HepG2 (cell line): ENCODE results near the gene ZNF581. TPM values are rescaled to one million over a fixed set of nuclear protein-coding genes. Genes with fewer than 3 reads are reported as not detected.

Source experiments
- ASH2L ChIP-seq: fragments of 300-600, 200-600 bp; sonication (generic); IDR thresholded peaks from 2 replicates; pipeline ENCODE4 v1.7.0; 2017; ENCODE audit warnings: low read depth, mild to moderate bottlenecking, moderate library complexity, mixed read lengths, low read length; ENCODE audit not compliant: insufficient read length
- CC2D1A ChIP-seq: sonication (generic); formaldehyde crosslinking; IDR thresholded peaks from 2 replicates; pipeline ENCODE4 v1.8.1; 2023; ENCODE audit warnings: mild to moderate bottlenecking, missing genetic modification reagents
- DNMT1 ChIP-seq: sonication (generic); formaldehyde crosslinking; IDR thresholded peaks from 2 replicates; pipeline ENCODE4 v1.5.1; 2020; ENCODE audit warnings: mild to moderate bottlenecking, missing genetic modification reagents
- DR1 ChIP-seq: sonication (generic); formaldehyde crosslinking; IDR thresholded peaks from 2 replicates; pipeline ENCODE4 v1.8.0; 2021; ENCODE audit warnings: mild to moderate bottlenecking, missing genetic modification reagents, inconsistent platforms
- NAIF1 ChIP-seq: sonication (generic); formaldehyde crosslinking; IDR thresholded peaks from 2 replicates; pipeline ENCODE4 v1.5.0; 2020; ENCODE audit warnings: mild to moderate bottlenecking, missing genetic modification reagents, borderline replicate concordance
- POLR2A ChIP-seq, 2 experiments: IDR thresholded peaks; 2 replicates each; pipeline ENCODE4 v1.6.1; 2011; ENCODE audit warnings: low read depth in 2 of 2, low read length in 2 of 2, mild to moderate bottlenecking in 1 of 2, moderate library complexity in 1 of 2; ENCODE audit not compliant: insufficient read depth in 1 of 2
- ZC3H13 ChIP-seq: sonication (generic); formaldehyde crosslinking; IDR thresholded peaks from 2 replicates; pipeline ENCODE4 v1.8.1; 2023; ENCODE audit warnings: mild to moderate bottlenecking, missing genetic modification reagents, moderate library complexity
- ZFYVE20 ChIP-seq: sonication (generic); formaldehyde crosslinking; IDR thresholded peaks from 2 replicates; pipeline ENCODE4 v1.8.0; 2023; ENCODE audit warnings: low read depth, mild to moderate bottlenecking, moderate library complexity, missing genetic modification reagents, borderline replicate concordance
- ZNF670 ChIP-seq: sonication (generic); formaldehyde crosslinking; IDR thresholded peaks from 2 replicates; pipeline ENCODE4 v1.8.0; 2022; ENCODE audit warnings: mild to moderate bottlenecking, missing genetic modification reagents, borderline replicate concordance
- ZNF720 ChIP-seq: sonication (generic); formaldehyde crosslinking; IDR thresholded peaks from 2 replicates; pipeline ENCODE4 v1.4.0; 2020; ENCODE audit warnings: missing genetic modification reagents
- polyA plus RNA-seq, 8 experiments: library from polyadenylated mRNA; depleted of rRNA in 3 of 8; stranded (reverse) in 7 of 8; unstranded in 1 of 8; fragments of >200 nt; fragmentation: Illumina TruSeq in 4 of 8; extraction: Trizol in 4 of 8; gene quantifications; 2 replicates each; pipeline versions ENCODE4 v1.2.1 to v1.2.3, GENCODE V29; 2011 to 2016; ENCODE audit warnings: low read depth in 4 of 8, missing spikeins in 1 of 8, mixed read lengths in 1 of 8; ENCODE audit not compliant: insufficient read depth in 1 of 8
- total RNA-seq, 5 experiments: library from RNA; depleted of rRNA; stranded (reverse); fragments of >200 nt; fragmentation: Illumina TruSeq; extraction: Trizol; gene quantifications; 2 replicates each; pipeline ENCODE4 v1.2.3, GENCODE V29; 2016; ENCODE audit warnings: low read depth in 1 of 5
- TF ChIP-seq, protein P1 (sequence below): sonication (generic); formaldehyde crosslinking; IDR thresholded peaks from 2 replicates; pipeline ENCODE4 v1.9.0; 2021; ENCODE audit warnings: mild to moderate bottlenecking, missing genetic modification reagents
- TF ChIP-seq, protein P2 (sequence below): sonication (generic); formaldehyde crosslinking; conservative IDR thresholded peaks from 2 replicates; pipeline ENCODE4 v1.8.0; 2022; ENCODE audit warnings: mild to moderate bottlenecking, moderate library complexity, missing genetic modification reagents
- TF ChIP-seq, protein P3 (sequence below): sonication (generic); formaldehyde crosslinking; IDR thresholded peaks from 2 replicates; pipeline ENCODE4 v1.8.1; 2023; ENCODE audit warnings: mild to moderate bottlenecking, missing genetic modification reagents
- TF ChIP-seq, protein P4 (sequence below): IDR thresholded peaks from 2 replicates; pipeline ENCODE4 v1.6.1; 2018; ENCODE audit warnings: missing genetic modification reagents
- TF ChIP-seq, protein P5 (sequence below): sonication (generic); formaldehyde crosslinking; IDR thresholded peaks from 2 replicates; pipeline ENCODE4 v1.4.0; 2020; ENCODE audit warnings: low read depth, mild to moderate bottlenecking, missing genetic modification reagents

The ZNF581 gene
- total and polyA plus RNA-seq, 2 of the 13 experiments (the other 11 are each of a cell fraction or from before 2014, with no cell fraction given) = 19.6 to 49.5 TPM

DNA sequence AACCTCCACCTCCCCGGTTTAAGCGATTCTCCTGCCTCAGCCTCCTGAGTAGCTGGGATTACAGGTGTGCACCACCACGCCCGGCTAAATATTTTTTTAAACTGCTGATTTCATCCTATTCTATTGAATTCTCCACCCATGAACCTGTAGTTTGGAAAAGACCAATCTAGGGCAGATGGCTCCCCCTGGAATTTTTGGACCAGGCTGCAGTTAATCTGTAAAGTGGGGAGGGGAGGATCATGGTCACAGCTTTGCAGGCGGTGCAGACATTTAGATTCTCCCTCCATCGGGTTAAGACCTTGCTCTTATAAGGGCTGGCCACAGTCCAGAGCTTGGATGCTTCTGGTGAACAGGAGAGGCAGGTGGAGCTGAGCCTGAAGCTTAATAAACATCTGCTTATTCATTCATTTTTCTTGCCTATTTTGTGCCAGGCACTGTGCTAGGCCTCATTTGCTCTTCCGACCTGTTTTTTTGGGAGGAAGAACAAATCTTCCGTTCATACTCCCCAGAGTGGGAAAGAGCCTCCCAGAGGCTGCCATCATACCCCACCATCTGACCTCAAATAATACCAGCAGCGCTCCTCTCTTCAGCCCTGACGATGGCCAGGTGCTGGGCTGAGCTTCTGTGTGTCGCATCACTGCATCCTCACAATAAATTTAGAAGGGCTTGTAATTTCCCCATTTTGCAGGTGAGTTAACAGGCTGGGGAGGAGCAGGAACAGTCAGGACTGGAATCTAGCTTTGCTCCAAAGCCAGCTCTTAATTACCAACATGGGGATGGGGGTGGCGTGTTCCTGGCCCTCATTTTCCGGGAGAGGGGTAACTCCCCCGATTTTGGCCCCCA, 3.7 kb downstream of the ZNF581 start (continued):
- TF ChIP-seq, protein P1, sequence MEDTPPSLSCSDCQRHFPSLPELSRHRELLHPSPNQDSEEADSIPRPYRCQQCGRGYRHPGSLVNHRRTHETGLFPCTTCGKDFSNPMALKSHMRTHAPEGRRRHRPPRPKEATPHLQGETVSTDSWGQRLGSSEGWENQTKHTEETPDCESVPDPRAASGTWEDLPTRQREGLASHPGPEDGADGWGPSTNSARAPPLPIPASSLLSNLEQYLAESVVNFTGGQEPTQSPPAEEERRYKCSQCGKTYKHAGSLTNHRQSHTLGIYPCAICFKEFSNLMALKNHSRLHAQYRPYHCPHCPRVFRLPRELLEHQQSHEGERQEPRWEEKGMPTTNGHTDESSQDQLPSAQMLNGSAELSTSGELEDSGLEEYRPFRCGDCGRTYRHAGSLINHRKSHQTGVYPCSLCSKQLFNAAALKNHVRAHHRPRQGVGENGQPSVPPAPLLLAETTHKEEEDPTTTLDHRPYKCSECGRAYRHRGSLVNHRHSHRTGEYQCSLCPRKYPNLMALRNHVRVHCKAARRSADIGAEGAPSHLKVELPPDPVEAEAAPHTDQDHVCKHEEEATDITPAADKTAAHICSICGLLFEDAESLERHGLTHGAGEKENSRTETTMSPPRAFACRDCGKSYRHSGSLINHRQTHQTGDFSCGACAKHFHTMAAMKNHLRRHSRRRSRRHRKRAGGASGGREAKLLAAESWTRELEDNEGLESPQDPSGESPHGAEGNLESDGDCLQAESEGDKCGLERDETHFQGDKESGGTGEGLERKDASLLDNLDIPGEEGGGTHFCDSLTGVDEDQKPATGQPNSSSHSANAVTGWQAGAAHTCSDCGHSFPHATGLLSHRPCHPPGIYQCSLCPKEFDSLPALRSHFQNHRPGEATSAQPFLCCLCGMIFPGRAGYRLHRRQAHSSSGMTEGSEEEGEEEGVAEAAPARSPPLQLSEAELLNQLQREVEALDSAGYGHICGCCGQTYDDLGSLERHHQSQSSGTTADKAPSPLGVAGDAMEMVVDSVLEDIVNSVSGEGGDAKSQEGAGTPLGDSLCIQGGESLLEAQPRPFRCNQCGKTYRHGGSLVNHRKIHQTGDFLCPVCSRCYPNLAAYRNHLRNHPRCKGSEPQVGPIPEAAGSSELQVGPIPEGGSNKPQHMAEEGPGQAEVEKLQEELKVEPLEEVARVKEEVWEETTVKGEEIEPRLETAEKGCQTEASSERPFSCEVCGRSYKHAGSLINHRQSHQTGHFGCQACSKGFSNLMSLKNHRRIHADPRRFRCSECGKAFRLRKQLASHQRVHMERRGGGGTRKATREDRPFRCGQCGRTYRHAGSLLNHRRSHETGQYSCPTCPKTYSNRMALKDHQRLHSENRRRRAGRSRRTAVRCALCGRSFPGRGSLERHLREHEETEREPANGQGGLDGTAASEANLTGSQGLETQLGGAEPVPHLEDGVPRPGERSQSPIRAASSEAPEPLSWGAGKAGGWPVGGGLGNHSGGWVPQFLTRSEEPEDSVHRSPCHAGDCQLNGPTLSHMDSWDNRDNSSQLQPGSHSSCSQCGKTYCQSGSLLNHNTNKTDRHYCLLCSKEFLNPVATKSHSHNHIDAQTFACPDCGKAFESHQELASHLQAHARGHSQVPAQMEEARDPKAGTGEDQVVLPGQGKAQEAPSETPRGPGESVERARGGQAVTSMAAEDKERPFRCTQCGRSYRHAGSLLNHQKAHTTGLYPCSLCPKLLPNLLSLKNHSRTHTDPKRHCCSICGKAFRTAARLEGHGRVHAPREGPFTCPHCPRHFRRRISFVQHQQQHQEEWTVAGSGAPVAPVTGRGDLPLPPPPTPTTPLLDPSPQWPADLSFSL (CRISPR knock-in tag) = no peak
- TF ChIP-seq CC2D1A (CRISPR knock-in tag) = no peak
- TF ChIP-seq, protein P2, sequence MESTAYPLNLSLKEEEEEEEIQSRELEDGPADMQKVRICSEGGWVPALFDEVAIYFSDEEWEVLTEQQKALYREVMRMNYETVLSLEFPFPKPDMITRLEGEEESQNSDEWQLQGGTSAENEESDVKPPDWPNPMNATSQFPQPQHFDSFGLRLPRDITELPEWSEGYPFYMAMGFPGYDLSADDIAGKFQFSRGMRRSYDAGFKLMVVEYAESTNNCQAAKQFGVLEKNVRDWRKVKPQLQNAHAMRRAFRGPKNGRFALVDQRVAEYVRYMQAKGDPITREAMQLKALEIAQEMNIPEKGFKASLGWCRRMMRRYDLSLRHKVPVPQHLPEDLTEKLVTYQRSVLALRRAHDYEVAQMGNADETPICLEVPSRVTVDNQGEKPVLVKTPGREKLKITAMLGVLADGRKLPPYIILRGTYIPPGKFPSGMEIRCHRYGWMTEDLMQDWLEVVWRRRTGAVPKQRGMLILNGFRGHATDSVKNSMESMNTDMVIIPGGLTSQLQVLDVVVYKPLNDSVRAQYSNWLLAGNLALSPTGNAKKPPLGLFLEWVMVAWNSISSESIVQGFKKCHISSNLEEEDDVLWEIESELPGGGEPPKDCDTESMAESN (CRISPR knock-in tag) = no peak; the same call in 1 of the 2 replicates
- TF ChIP-seq, protein P3, sequence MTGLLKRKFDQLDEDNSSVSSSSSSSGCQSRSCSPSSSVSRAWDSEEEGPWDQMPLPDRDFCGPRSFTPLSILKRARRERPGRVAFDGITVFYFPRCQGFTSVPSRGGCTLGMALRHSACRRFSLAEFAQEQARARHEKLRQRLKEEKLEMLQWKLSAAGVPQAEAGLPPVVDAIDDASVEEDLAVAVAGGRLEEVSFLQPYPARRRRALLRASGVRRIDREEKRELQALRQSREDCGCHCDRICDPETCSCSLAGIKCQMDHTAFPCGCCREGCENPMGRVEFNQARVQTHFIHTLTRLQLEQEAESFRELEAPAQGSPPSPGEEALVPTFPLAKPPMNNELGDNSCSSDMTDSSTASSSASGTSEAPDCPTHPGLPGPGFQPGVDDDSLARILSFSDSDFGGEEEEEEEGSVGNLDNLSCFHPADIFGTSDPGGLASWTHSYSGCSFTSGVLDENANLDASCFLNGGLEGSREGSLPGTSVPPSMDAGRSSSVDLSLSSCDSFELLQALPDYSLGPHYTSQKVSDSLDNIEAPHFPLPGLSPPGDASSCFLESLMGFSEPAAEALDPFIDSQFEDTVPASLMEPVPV (CRISPR knock-in tag) = peak; percentile 23; the same call in 1 of the 2 replicates
- TF ChIP-seq, protein P4, sequence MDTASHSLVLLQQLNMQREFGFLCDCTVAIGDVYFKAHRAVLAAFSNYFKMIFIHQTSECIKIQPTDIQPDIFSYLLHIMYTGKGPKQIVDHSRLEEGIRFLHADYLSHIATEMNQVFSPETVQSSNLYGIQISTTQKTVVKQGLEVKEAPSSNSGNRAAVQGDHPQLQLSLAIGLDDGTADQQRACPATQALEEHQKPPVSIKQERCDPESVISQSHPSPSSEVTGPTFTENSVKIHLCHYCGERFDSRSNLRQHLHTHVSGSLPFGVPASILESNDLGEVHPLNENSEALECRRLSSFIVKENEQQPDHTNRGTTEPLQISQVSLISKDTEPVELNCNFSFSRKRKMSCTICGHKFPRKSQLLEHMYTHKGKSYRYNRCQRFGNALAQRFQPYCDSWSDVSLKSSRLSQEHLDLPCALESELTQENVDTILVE (CRISPR knock-in tag) = no peak
- TF ChIP-seq DR1 (CRISPR knock-in tag) = no peak
- TF ChIP-seq ZC3H13 (CRISPR knock-in tag) = peak; percentile 7; the same call in 1 of the 2 replicates
- 0 out of 2 replicates have a peak, but pooled peaks have one; percentile 24 for TF ChIP-seq ZFYVE20 (CRISPR knock-in tag)
- TF ChIP-seq NAIF1 (CRISPR knock-in tag) = no peak
- TF ChIP-seq POLR2A (IDR thresholded peaks at IDR 0.05; ENCODE audit: insufficient read depth in 1 of 2, low read depth in 2 of 2, low read length in 2 of 2) = 0 out of 4 replicates have a peak, but pooled peaks of 1 of the 2 experiments have one; percentile 14
- TF ChIP-seq ZNF670 (CRISPR knock-in tag) = no peak
- TF ChIP-seq, protein P5, sequence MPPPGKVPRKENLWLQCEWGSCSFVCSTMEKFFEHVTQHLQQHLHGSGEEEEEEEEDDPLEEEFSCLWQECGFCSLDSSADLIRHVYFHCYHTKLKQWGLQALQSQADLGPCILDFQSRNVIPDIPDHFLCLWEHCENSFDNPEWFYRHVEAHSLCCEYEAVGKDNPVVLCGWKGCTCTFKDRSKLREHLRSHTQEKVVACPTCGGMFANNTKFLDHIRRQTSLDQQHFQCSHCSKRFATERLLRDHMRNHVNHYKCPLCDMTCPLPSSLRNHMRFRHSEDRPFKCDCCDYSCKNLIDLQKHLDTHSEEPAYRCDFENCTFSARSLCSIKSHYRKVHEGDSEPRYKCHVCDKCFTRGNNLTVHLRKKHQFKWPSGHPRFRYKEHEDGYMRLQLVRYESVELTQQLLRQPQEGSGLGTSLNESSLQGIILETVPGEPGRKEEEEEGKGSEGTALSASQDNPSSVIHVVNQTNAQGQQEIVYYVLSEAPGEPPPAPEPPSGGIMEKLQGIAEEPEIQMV (CRISPR knock-in tag) = no peak
- TF ChIP-seq ASH2L = no peak
- no peak for TF ChIP-seq ZNF720 (CRISPR knock-in tag)
- no peak for TF ChIP-seq DNMT1
